Islet precursor cell (in vitro differentiated cells): ENCODE measurements around the gene UCK2.

Source experiments
- DNase-seq: peaks from one replicate; pipeline ENCODE4 v3.0.0-alpha.2; 2018

The UCK2 gene

GRCh38 chr1:165834881-165835280, 7.5 kb downstream of the UCK2 start:
- DNase-seq, result no peak

- DNase-seq, result no peak
Measured at GRCh38 chr1:165836664-165837482, 9.5 kb downstream of the UCK2 start.

GRCh38 chr1:165837838-165838364, 10.5 kb downstream of the UCK2 start:
- no peak for DNase-seq

- DNase-seq, result no peak
Measured at GRCh38 chr1:165840423-165840822, 13.0 kb downstream of the UCK2 start.

GRCh38 chr1:165841582-165842017, 14.2 kb downstream of the UCK2 start:
- peak; percentile 59 for DNase-seq

- peak; percentile 25 for DNase-seq
Measured at GRCh38 chr1:165842023-165842670, 14.7 kb downstream of the UCK2 start.

- peak; percentile 69 for DNase-seq
Measured at GRCh38 chr1:165842671-165843129, 15.3 kb downstream of the UCK2 start.

GRCh38 chr1:165843304-165843703, 15.9 kb downstream of the UCK2 start:
- peak; percentile 46 for DNase-seq

- DNase-seq, result peak; percentile 18
Measured at GRCh38 chr1:165844114-165844798, 16.8 kb downstream of the UCK2 start.

- DNase-seq, result peak; percentile 37
Measured at GRCh38 chr1:165844933-165845332, 17.5 kb downstream of the UCK2 start.

GRCh38 chr1:165845569-165845968, 18.2 kb downstream of the UCK2 start:
- DNase-seq, result no peak

GRCh38 chr1:165845992-165846748, 18.8 kb downstream of the UCK2 start:
- peak; percentile 21 for DNase-seq

- DNase-seq, result peak; percentile 34
Measured at GRCh38 chr1:165847486-165847885, 20.1 kb downstream of the UCK2 start.

GRCh38 chr1:165849353-165850133, 22.1 kb downstream of the UCK2 start:
- peak; percentile 31 for DNase-seq

GRCh38 chr1:165851034-165851658, 23.7 kb downstream of the UCK2 start:
- DNase-seq, result peak; percentile 89

- DNase-seq, result no peak
Measured at GRCh38 chr1:165852871-165853270, 25.5 kb downstream of the UCK2 start.

GRCh38 chr1:165853528-165854075, 26.2 kb downstream of the UCK2 start:
- DNase-seq, result no peak

GRCh38 chr1:165854101-165854845, 26.9 kb downstream of the UCK2 start:
- peak; percentile 91 for DNase-seq

- DNase-seq, result no peak
Measured at GRCh38 chr1:165855010-165855838, 27.8 kb downstream of the UCK2 start.
